GM18505 (cell line): ENCODE results near the gene KLK14.
A peak's percentile ranks its signal among the peaks of the same experiment; 100 is the strongest.

Experiments
- ATAC-seq: cut with Tn5 transposase; IDR thresholded peaks from one replicate; pipeline ENCODE4 v1.9.1; 2021; ENCODE audit not compliant: unreplicated experiment
- POLR2A ChIP-seq: IDR thresholded peaks from 4 replicates; pipeline ENCODE4 v1.6.1; 2011; ENCODE audit warnings: borderline replicate concordance; ENCODE audit not compliant: insufficient read depth, insufficient read length; ENCODE audit errors: extremely low read depth

KLK14 gene

GRCh38 chr19:51121257-51121656, 38.6 kb upstream of the KLK14 start:
- no peak for TF ChIP-seq POLR2A
- ATAC-seq, result no peak

GRCh38 chr19:51120160-51120559, 37.5 kb upstream of the KLK14 start:
- no peak for ATAC-seq
- TF ChIP-seq POLR2A, result no peak

GRCh38 chr19:51119611-51120010, 36.9 kb upstream of the KLK14 start:
- no peak for ATAC-seq
- no peak for TF ChIP-seq POLR2A

GRCh38 chr19:51119101-51119500, 36.4 kb upstream of the KLK14 start:
- no peak for TF ChIP-seq POLR2A
- no peak for ATAC-seq

GRCh38 chr19:51116736-51117286, 34.1 kb upstream of the KLK14 start:
- ATAC-seq, result no peak
- TF ChIP-seq POLR2A, result no peak

GRCh38 chr19:51114087-51114729, 31.5 kb upstream of the KLK14 start:
- no peak for TF ChIP-seq POLR2A
- no peak for ATAC-seq

GRCh38 chr19:51111606-51112005, 28.9 kb upstream of the KLK14 start:
- TF ChIP-seq POLR2A, result no peak
- no peak for ATAC-seq

GRCh38 chr19:51110666-51110971, 27.9 kb upstream of the KLK14 start:
- TF ChIP-seq POLR2A, result no peak
- ATAC-seq, result no peak

GRCh38 chr19:51108805-51109146, 26.1 kb upstream of the KLK14 start:
- no peak for TF ChIP-seq POLR2A
- ATAC-seq, result peak; percentile 26

- peak; percentile 75 for TF ChIP-seq POLR2A
- ATAC-seq, result peak; percentile 93
Measured at GRCh38 chr19:51108066-51108804, 25.5 kb upstream of the KLK14 start, which contains the start of gene CTU1. CTU1 (minus strand) TSS chr19:51108409; CDS start chr19:51104569, 3,840 bp downstream.

- no peak for TF ChIP-seq POLR2A
- ATAC-seq, result no peak
Measured at GRCh38 chr19:51107406-51108065, 24.8 kb upstream of the KLK14 start.

- no peak for ATAC-seq
- no peak for TF ChIP-seq POLR2A
Measured at GRCh38 chr19:51103926-51104341, 21.2 kb upstream of the KLK14 start.

GRCh38 chr19:51102991-51103390, 20.3 kb upstream of the KLK14 start:
- no peak for ATAC-seq
- TF ChIP-seq POLR2A, result no peak
